GM21515 (cell line): Measurements from ENCODE around the gene STIL.
"Not testable (repeated sequence)": the region's sequence is repeated elsewhere in the genome, so short reads cannot be mapped to it uniquely, and the experiment has no call there.

Experiments
- ATAC-seq: cut with Tn5 transposase; IDR thresholded peaks from one replicate; pipeline ENCODE4 v1.9.1; 2021; ENCODE audit not compliant: unreplicated experiment

STIL gene

DNA sequence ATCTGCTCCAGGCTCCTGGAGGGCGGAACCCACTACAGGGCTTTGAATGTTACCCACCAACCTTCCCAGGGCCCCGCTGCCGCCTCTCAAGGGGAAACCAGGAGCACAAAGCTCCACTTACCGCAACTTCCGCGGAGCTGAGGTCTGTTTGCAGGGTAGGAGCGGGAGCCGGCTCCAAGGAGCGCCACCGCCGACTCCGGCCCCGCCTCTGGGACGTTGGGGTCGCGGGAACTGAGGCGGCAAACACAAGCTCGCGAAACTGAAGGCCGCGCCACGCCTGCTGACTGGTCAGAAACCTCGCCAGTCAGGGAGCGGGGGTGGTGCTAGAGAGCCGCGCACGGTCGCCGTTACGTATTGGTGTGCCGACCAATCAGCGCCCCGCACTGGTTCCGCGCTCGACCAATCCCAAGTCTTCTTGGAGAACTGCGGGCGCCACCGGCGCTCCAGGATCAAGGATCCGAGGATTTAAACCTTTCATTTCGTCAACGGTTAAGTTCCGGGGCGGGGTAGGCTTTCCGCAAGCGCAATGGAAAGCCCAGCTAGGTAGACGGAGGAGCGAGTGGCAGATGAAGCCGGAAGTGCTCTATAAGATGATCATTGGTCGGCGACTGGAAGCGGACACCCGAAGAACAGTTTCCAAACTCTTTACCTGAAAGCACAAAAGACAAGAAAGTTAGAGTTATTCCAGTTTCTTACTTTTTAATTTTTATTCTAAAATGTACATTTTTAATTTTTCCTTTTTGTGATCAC, at the start of gene STIL:
Gene STIL, minus strand, starts transcription at position 233 of the 750 bp plus-strand sequence. CDS start 3,828 bp downstream, outside the sequence.
- ATAC-seq = peak; percentile 98

DNA sequence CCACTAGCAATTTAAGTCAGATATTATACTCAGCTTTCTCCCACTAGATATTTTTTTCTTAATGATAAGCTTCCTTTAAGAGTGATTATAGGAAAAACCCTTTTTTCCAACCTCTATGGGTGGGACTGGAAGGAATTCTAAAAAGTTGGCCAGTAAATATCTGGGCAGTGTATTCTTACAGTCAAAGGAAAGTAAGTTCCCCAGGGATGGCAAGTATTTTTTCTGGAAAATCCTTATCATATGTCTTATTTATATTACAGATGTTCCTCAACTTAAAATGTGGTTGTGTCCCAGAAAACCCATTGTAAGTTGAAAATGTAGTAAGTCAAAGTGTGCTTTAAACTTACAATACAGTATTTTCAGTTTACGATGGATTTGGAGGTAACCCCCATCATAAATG, 48.9 kb upstream of the STIL start:
- ATAC-seq = no peak

DNA sequence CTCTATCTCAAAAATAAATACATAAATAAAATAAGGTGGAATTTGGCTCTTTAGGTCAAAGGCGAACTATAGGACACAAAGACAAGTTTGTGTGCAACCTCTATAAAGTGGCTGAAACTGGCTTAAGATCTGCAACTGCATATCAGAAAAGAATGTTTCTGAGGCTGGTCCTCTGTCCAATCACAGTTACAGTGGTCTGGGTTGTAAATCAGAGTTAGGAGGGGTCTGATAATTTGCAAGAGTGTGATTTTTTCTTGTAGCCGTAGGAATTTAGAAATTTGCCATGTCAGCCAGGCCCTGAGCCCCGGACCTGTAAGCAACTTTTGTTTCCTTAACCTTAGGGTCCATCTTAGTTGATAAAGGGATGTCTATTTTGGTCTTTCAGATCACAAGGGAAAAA, 47.4 kb upstream of the STIL start:
- no peak for ATAC-seq

DNA sequence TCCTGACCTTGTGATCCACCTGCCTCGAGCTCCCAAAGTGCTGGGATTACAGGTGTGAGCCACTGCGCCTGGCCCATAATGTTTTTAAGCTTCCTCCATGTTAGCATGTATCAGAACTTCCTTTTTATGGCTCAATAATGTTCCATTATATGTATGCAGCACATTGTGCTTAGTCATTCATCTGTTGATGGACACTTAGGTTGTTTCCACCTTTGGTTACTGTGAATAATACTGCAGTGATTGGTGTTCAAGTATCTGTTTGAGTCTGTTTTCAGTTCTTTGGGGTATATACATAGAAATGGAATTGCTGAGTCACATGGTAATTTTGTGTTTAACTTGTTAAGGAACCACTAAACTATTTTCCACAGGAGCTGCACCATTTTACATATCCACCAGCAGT, 37.4 kb upstream of the STIL start:
- peak; percentile 77 for ATAC-seq

DNA sequence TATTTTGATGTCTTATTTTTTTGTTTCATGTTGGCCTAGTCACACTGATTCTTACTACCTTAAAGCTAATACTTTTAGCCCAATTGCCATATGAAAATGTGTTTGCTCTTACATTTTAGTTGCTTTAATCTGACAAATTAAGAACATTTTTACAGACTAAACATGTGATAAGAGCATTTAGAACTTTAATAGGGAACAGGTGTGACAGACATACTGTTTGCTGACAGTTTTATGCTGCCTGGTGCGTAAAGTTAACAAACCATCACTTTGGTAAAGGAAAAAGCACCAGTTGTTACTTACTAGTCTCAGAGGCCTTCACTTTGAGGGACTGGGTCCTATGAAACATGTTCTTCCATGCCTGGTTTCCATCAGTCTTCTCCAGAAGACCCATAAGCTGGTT, 34.3 kb upstream of the STIL start:
- ATAC-seq = no peak

DNA sequence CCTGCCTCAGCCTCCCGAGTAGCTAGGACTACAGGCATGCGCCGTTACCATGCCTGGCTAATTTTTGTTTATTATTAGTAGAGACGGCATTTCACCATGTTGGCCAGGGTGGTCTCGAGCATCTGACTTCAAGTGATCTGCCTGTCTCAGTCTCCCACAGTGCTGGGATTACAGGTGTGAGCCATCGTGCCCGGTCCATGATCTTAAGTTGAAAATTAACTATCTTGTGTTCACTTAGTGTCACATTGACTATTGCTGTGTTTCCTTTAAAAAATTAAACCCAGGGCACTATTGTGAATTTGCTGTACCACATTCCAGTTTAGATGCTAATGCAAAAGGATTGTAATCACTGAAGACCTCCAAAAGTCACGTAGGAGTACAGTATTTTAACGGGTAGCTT, 33.8 kb upstream of the STIL start:
- no peak for ATAC-seq

DNA sequence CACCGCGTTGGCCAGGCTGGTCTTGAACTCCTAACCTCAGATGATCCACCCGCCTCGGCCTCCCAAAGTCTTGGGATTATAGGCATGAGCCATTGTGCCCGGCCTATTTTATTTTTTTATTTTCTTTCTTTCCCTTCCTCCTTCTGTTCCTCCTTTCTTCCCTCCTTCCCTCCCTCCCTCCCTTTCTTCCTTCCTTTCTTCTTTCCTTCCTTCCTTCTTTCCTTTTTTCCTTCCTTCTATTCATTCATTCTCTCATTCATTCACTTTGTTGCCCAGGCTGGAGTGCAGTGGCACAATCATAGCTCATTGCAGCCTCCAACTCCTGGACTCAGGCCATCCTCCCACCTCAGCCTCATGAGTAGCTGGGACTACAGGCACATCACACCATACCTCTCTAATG, 33.0 kb upstream of the STIL start:
- not testable (repeated sequence) for ATAC-seq

DNA sequence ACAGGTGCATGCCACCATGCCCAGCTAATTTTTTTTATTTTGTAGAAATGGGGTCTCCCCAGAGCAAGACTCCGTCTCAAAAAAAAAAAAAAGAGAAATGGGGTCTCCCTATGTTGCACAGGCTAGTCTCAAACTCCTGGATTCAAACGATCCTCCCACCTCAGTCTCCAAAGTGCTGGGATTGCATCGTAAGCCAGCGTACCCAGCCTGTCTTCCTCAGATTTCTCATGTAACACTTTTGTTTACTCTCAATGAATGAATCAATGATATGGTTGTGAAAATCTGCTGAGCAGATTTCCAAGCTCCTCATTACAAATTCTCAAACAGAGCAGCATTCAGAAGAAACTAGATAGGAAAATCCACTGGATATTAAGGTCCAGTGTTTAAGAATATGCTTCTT, 26.3 kb upstream of the STIL start:
- no peak for ATAC-seq

DNA sequence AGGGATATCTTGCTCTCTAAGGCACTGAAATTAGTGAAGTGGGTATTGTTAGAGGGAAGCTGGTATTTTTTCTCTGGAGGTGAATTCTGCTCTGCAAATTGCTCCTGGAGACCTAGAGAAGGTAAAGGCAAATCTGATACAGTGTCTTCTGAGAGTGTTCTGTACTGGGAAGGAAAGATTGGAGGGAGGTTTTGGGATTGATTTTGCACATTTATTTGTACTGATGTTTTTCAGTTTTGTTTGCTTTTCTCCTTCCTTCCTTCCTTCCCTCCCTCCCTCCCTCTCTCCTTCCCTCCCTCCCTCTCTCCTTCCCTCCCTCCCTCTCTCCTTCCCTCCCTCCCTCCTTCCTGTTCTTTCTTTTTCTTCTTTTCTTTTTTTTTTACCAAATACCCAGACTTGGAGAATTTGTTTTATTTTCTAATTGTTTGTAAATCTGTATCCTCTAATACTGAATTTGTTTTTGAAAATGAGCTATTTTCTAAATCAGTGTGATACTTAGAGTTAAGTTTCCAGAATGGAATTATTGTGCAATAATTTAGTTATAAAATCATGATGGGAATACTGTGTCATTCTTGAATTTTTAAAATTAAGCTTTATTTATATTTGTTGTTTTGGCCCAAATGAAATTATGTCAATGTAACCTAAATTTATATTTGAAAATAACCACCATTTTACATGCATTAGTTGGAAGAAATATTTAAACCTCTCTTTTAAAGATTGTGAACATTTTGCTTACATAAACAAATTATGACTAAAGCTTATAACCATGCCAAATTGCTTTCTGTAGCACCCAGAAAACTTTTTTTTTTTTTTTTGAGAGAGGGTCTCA, 24.5 kb upstream of the STIL start:
- ATAC-seq = no peak

DNA sequence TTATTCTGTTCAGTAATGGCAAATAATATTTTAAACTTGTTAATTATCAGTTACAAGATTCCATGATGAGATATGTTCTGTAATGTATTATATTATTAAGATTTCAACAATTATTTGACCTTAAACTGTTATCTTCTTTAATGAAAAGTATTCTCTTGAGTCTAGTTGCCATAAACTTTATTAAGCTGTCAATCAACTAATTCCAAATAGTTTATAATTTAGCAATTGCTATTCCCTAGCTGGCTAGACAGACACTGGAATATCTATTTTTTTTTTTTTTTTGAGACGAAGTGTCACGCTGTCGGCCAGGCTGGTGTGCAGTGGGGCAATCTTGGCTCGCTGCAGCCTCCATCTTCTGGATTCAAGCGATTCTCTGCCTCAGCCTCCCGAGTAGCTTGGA, 23.4 kb upstream of the STIL start:
- ATAC-seq = no peak

DNA sequence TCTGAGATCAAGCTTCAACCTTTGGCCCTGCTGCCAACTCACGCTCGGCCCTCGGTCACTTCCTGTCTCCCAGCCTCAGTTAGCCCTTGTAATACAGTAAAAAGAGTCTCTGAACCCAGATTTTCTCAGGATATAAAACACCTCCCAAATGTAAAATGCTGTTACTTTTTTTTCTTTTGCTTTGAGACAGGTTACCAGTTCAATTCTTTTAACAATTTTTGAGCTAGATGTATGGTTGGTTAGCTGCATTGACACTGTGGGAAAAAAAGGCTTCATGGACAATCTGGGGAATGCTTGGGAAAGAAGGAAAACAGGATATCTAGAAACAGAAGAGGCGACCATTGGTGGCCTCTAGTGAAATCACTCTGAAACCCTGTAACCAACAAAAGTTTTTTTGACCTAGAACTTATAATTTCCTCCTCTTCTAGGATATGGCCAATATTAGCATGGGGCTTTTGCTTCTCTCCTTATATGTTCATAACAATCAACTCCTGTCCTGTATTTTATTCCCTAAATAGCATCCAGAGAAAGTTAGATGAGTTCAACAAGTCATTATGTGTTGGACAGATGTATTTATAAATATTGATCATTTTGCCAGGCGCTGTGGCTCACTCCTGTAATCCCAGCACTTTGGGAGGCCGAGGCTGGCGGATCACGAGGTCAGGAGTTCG, 21.0 kb upstream of the STIL start:
- ATAC-seq = no peak

DNA sequence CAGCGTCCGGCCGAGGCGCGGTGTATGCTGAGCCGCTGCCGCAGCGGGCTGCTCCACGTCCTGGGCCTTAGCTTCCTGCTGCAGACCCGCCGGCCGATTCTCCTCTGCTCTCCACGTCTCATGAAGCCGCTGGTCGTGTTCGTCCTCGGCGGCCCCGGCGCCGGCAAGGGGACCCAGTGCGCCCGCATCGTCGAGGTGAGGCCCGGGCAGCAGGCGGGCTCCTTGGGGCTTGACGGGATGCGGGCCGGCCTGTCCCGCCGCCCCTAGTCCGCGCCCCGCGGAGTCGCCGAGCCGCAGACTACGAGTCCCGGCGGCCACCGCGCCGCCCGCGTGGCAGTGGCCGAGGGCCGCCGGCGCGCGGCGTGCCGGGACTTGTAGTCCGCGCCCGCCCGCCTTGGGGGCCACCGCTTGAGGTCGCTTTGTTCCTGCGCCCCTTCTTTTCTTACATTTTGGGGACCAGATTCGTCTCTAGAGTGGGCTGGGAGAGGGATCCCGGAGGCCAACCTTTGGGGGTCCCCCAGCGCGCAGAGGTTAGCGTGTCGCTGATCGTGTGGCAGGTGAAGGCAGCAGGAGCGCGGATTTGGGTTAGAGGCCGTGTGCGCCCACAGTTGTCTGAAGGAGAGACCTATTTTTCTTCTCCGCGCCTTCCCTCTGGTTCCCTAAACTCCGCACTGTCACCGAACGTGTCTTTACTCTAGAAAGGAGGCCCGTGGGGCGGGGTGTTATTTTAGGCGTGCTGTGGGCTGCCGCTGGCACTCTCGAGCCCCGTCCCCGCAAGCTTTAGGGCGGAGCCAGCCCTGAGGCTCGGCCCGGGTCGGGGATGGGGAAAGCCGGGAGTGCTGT, 20.2 kb upstream of the STIL start:
- peak; percentile 86 for ATAC-seq

DNA sequence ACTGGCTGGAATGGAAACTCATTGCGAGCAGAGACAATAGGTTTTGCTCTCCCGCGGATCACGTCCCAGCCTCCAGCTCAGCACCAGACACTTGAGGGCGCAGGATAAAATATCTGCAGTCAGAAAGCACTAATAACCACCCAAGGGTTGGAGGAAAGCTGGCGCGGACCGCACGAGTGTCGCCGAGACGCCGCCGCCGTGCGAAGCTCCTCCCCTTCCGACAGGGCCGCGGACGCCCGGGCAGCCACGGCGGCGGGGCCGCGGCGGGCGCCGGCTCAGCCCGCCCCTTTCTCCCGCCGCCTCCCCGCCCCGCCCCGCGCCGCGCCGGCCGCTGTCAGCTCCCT, 19.6 kb upstream of the STIL start, which contains the start of gene CMPK1:
Gene CMPK1, plus strand, starts transcription at position 213 of the 344 bp plus-strand sequence. CDS start 156 bp downstream, outside the sequence.
- peak; percentile 75 for ATAC-seq

DNA sequence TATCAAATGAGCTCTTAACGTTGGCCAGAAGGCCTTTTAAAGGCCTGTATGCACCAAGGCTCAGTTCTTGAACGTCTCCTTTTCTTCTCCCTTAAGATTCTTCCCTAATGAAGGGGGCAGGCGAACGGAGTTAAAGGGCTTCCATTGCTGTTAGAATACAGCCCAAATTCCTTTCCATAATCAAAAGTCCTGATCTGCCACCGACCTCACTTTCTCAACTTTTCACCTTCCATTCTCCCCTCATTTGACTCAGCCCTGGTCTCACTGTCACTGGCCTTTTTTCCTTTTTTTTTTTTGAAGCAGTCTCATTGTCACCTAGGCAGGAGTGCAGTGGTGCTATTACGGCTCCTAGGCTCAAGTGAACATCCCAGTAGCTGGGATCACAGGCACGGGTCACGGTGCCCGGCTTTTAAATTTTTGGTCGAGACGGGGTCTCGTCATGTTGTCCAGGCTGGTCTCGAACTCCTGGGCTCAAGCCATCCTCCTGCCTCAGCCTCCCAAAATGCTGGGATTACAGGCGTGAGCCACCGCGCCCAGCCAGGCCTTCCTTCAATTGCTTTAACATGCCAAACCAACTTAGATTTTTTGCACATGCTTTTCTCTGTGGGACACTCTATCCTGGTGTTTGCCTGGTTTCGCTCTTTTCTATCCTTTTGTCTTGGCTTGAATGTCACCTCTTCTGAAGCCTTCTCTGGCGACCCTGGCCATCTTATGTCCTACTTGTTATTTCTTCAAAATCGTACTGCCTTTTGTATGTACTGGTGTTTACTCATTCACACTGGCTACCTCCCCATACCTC, 19.0 kb upstream of the STIL start:
- ATAC-seq = no peak

DNA sequence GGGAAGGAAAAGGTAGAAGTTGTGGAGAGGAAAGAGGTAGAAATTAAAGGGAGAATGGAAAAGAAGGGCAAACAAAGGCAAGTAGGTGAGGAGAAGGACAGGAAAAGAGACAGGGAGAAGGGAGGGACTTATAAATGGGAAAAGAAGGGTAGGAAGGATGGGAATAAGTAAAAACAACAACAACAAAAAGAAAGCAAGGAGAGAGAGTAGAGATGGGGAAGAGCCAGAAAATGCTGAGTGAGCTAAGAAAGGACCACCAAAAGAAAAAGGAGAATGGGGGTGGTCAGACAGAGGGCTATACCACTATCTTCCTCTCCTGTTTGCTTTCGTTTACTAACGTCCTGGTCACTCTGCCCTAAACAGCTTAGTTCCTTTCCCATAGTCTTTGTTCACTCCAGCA, 17.9 kb upstream of the STIL start:
- ATAC-seq = no peak

DNA sequence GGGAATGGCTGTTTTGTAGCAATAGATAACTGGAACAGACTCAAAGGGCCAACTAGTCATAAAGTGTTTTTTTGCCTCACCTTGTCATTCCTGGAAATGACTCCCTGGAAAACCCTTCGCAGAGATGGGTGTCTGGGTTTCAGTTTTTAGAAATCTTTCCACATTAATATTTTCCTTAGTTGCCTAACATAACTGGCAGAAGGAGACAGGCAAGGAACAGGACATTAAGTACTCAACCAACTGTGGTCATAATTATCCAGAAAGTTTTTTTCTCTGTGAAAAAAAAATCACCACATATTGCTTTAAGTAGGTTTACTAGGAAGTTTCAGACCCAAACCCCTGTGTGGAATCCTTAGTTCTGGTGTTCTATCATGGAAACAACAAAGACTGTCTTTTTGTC, 16.3 kb upstream of the STIL start:
- ATAC-seq = no peak

DNA sequence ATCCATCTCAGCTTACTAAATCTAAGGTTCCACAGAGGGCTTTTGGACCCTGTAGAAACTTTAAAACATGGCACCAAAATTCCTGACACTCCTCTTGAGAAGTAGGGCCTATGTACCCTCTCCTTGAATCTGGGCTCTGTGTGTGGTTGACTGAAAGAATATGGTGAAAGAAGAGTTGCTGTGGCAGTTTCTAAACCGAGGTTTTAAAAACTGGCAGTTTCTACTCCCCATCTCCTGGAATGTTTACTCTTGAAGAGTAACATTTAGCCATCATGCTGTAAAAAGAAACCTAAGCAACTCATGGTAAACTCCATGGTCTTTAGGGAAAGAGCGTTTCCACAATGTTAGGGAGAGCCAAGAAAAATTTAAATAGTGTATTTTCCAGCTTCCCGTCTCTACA, 15.0 kb upstream of the STIL start:
- ATAC-seq = no peak

DNA sequence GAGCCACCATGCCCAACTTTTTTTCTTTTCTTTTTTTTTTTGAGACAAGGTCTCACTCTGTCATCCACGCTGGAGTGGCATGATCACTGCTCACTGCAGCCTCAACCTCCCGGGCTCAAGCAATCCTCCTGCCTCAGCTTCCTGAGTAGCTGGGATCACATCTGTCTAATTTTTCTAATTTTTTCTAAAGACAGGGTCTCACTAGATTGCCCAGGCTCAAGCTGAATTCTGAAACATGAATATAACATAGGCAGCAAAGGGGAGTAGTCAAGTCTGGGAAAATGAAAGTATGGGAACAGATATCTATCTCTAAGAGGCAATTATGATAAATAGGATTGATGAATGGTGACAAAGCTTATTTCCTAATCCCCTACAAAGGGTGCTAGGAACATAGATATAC, 12.3 kb upstream of the STIL start:
- ATAC-seq = no peak

DNA sequence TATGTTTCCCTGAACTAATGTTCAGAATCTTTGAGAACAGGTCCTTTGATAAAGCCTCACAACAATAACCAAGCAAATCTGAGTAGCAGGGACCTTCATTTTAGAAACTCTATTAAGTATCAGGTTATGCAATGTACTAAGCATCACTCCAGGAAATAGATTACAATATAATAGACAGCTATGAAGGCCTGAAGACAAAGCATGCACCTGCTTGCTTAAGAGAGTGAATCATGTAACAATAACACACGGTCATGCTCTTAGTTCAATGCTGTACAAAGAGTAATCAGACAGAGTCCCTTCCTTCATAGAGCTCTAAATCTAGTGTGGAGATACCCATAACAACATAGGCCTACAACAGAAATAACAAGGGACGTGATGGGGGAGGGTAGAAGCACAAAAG, 11.6 kb upstream of the STIL start:
- ATAC-seq = no peak

DNA sequence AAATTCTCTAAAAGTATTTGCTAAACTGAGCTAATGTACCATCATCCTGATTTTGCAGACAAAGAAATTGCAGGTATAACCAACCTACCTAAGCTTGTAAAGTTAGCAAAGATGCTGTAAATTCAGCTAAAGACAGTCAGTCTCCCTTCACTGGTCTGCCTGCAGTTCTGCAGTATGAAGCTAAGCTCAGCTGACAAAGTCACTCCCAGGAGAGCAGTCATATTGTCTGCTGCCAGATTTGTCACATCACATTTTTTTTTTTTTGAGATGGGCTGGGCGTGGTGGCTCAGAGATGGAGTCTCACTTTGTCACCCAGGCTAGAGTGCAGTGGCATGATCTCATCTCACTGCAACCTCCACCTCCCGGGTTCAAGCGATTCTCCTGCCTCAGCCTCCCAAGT, 10.7 kb upstream of the STIL start:
- ATAC-seq = no peak
